GM23248 (cell line): ENCODE results near the gene CLEC18B. TPM values are rescaled to one million over a fixed set of nuclear protein-coding genes. Genes with fewer than 3 reads are reported as not detected.
"Not testable (repeated sequence)": the region's sequence is repeated elsewhere in the genome, so short reads cannot be mapped to it uniquely, and the experiment has no call there.

Experiments used
- DNase-seq: peaks from one replicate; pipeline ENCODE4 v3.0.0-alpha.2; 2015
- H2AFZ ChIP-seq: fragments of 200-600 bp; sonication (generic); 2 replicates; pipeline ENCODE4 v1.6.1; 2016; ENCODE audit warnings: antibody characterized with exemption
- H3F3A ChIP-seq: fragments of 200-600 bp; sonication (generic); 2 replicates; pipeline ENCODE4 v1.6.1; 2016; ENCODE audit warnings: mild to moderate bottlenecking, antibody characterized with exemption, mixed run types; ENCODE audit not compliant: insufficient read depth
- H3K27ac ChIP-seq: fragments of 200-600 bp; sonication (generic); 2 replicates; pipeline ENCODE4 v1.5.1; 2016; ENCODE audit warnings: mild to moderate bottlenecking
- H3K27me3 ChIP-seq: fragments of 200-600 bp; sonication (generic); replicated peaks from 2 replicates; pipeline ENCODE4 v1.6.1; 2016; ENCODE audit warnings: mild to moderate bottlenecking; ENCODE audit not compliant: insufficient read depth
- H3K36me3 ChIP-seq: fragments of 200-600 bp; sonication (generic); 2 replicates; pipeline ENCODE4 v1.6.1; 2016; ENCODE audit warnings: low read depth, mild to moderate bottlenecking
- H3K4me1 ChIP-seq: fragments of 200-600 bp; sonication (generic); 2 replicates; pipeline ENCODE4 v1.6.1; 2016; ENCODE audit warnings: mild to moderate bottlenecking; ENCODE audit not compliant: insufficient read depth
- H3K4me2 ChIP-seq: fragments of 200-600 bp; sonication (generic); one replicate; pipeline ENCODE4 v1.6.1; 2016; ENCODE audit warnings: mild to moderate bottlenecking; ENCODE audit not compliant: unreplicated experiment
- H3K4me3 ChIP-seq: fragments of 200-600 bp; sonication (generic); 2 replicates; pipeline ENCODE4 v1.5.1; 2016; ENCODE audit warnings: mild to moderate bottlenecking
- H3K79me2 ChIP-seq: fragments of 200-600 bp; sonication (generic); 2 replicates; pipeline ENCODE4 v1.6.1; 2016; ENCODE audit warnings: mild to moderate bottlenecking; ENCODE audit not compliant: insufficient read depth
- H3K9ac ChIP-seq: fragments of 200-600 bp; sonication (generic); 2 replicates; pipeline ENCODE4 v1.6.1; 2016; ENCODE audit warnings: mild to moderate bottlenecking
- H3K9me2 ChIP-seq: fragments of 200-600 bp; sonication (generic); 2 replicates; pipeline ENCODE4 v1.6.1; 2016; ENCODE audit warnings: mixed run types, mild to moderate bottlenecking, moderate library complexity; ENCODE audit not compliant: insufficient read depth
- H3K9me3 ChIP-seq: fragments of 200-600 bp; sonication (generic); one replicate; pipeline ENCODE4 v1.6.1; 2017; ENCODE audit warnings: low read depth
- H4K20me1 ChIP-seq: fragments of 200-600 bp; sonication (generic); 2 replicates; pipeline ENCODE4 v1.6.0; 2016; ENCODE audit not compliant: insufficient read depth
- EZH2 ChIP-seq: fragments of 200-600 bp; sonication (generic); IDR thresholded peaks from 2 replicates; pipeline ENCODE4 v1.6.1; 2018; ENCODE audit warnings: antibody characterized with exemption, mild to moderate bottlenecking; ENCODE audit not compliant: insufficient read depth, poor library complexity, severe bottlenecking
- EZH2phosphoT487 ChIP-seq: fragments of 200-600 bp; sonication (generic); IDR thresholded peaks from 2 replicates; pipeline ENCODE4 v1.6.1; 2018; ENCODE audit warnings: antibody characterized with exemption, moderate library complexity, mild to moderate bottlenecking, low read depth; ENCODE audit not compliant: insufficient read depth
- WGBS, 2 experiments: methylation state at CpG; one replicate each; pipeline ENCODE4 v1.1.6; 2015 to 2017; ENCODE audit warnings: low lambda C conversion rate in 2 of 2, low coverage in 1 of 2; ENCODE audit errors: missing lambda C conversion rate in 2 of 2; 5-methylcytosine and 5-hydroxymethylcytosine counted together
- in situ Hi-C: fragments of 300-500 bp; cut with MboI; formaldehyde crosslinking; loops from 2 replicates; pipeline ENCODE4 v1.15.0; 2020
- polyA plus RNA-seq: library from polyadenylated mRNA; unstranded; fragments of >200 nt; fragmentation: Nextera tagmentation; extraction: Ambion mirVana; gene quantifications from 2 replicates; pipeline ENCODE4 v1.2.1, GENCODE V29; 2016
- total RNA-seq: library from RNA; depleted of rRNA; stranded (reverse); fragments of >200 nt; shearing (Covaris generic); gene quantifications from 2 replicates; pipeline ENCODE4 v1.2.3, GENCODE V29; 2014; rRNA removed

Gene CLEC18B
- total RNA-seq (0.22 TPM in 1 of 2 replicates, not detected in the other), polyA plus RNA-seq (0.25 TPM in 1 of 2 replicates, not detected in the other)

- H2AFZ ChIP-seq, H3K4me1 ChIP-seq, H3K79me2 ChIP-seq, H3K27me3 ChIP-seq, H3K4me2 ChIP-seq, H4K20me1 ChIP-seq, H3K27ac ChIP-seq, H3K9me3 ChIP-seq, H3K4me3 ChIP-seq, H3K9ac ChIP-seq, H3K9me2 ChIP-seq, in situ Hi-C loops, H3K36me3 ChIP-seq, H3F3A ChIP-seq: not testable (repeated sequence)
- 56 to 70% methylated on average over 3 to 8 of the region's 27 CpGs for WGBS, 2 experiments
- peak; percentile 58 for DNase-seq
These were observed at the start of gene CLEC18B for GRCh38 chr16:74420612-74421481. Gene CLEC18B (minus strand): TSS chr16:74421478. CDS start chr16:74421270, 208 bp downstream.

GRCh38 chr16:74469946-74470478 is 48.7 kb upstream of the CLEC18B start:
- Histone ChIP-seq H3K4me3 (no peak overlapping the region), H3K9me3 (no peaks in the 10 kb centered on the region), H3K36me3 (peaks cover 41% of the 10 kb centered on the region), H2AFZ (no peak overlapping the region), H3K27me3 (no peaks in the 10 kb centered on the region), H3K9me2 (no peaks in the 10 kb centered on the region), H4K20me1 (no peaks in the 10 kb centered on the region), H3K4me1 (no peaks in the 10 kb centered on the region), H3F3A (no peaks in the 10 kb centered on the region), H3K9ac (no peak overlapping the region), H3K27ac (no peak overlapping the region), H3K4me2 (no peak overlapping the region), H3K79me2 (no peaks in the 10 kb centered on the region)
- in situ Hi-C loops = no loop called here
- TF ChIP-seq EZH2phosphoT487 (no peak), EZH2 (no peak)
- DNase-seq = no peak
- 82 to 93% methylated on average over 5 to 6 of the region's 6 CpGs for WGBS, 2 experiments

GRCh38 chr16:74468807-74469525 is 47.7 kb upstream of the CLEC18B start:
- TF ChIP-seq EZH2phosphoT487 (no peak), EZH2 (no peak)
- no peak overlapping the region for H2AFZ ChIP-seq
- H3K9me3 ChIP-seq = no peaks in the 10 kb centered on the region
- no peaks in the 10 kb centered on the region for H3K27me3 ChIP-seq
- no peak overlapping the region for H3K4me3 ChIP-seq
- H3F3A ChIP-seq = no peaks in the 10 kb centered on the region
- 68 to 70% methylated on average over 9 of the region's 9 CpGs for WGBS, 2 experiments
- H3K9ac ChIP-seq = no peak overlapping the region
- no peak overlapping the region for H3K27ac ChIP-seq
- no peaks in the 10 kb centered on the region for H3K9me2 ChIP-seq
- no peaks in the 10 kb centered on the region for H4K20me1 ChIP-seq
- H3K4me1 ChIP-seq = no peaks in the 10 kb centered on the region
- no peak overlapping the region for H3K4me2 ChIP-seq
- DNase-seq = no peak
- in situ Hi-C loops = no loop called here
- H3K36me3 ChIP-seq = peaks cover 37% of the 10 kb centered on the region
- no peaks in the 10 kb centered on the region for H3K79me2 ChIP-seq

- no peaks in the 10 kb centered on the region for H3F3A ChIP-seq
- no peak overlapping the region for H3K27ac ChIP-seq
- no peak for TF ChIP-seq EZH2phosphoT487
- TF ChIP-seq EZH2 = no peak
- 95 to 96% methylated on average over 5 of the region's 5 CpGs for whole genome bisulfite sequencing, 2 experiments
- no peaks in the 10 kb centered on the region for H4K20me1 ChIP-seq
- no peak overlapping the region for H3K4me3 ChIP-seq
- no peaks in the 10 kb centered on the region for H3K9me3 ChIP-seq
- DNase-seq = no peak
- no peaks in the 10 kb centered on the region for H3K9me2 ChIP-seq
- no peaks in the 10 kb centered on the region for H3K27me3 ChIP-seq
- H3K4me1 ChIP-seq = no peaks in the 10 kb centered on the region
- H3K9ac ChIP-seq = no peak overlapping the region
- H2AFZ ChIP-seq = no peak overlapping the region
- no peak overlapping the region for H3K4me2 ChIP-seq
- peaks cover 43% of the 10 kb centered on the region for H3K36me3 ChIP-seq
- in situ Hi-C loops = no loop called here
- H3K79me2 ChIP-seq = no peaks in the 10 kb centered on the region
These were observed 45.6 kb upstream of the CLEC18B start for GRCh38 chr16:74466872-74467271.
